MM.1S (cell line): Measurements from ENCODE around the gene ETNK2.

ENCODE experiments used
- DNase-seq: peaks from one replicate; pipeline ENCODE4 v3.0.0-alpha.2; 2015
- H2AFZ ChIP-seq: fragments of 300-600 bp; sonication (generic); 2 replicates; pipeline ENCODE4 v1.6.0; 2016; ENCODE audit warnings: antibody characterized with exemption, low read length
- H3F3A ChIP-seq: fragments of 300-600 bp; sonication (generic); 2 replicates; pipeline ENCODE4 v1.6.1; 2016; ENCODE audit warnings: mild to moderate bottlenecking, antibody characterized with exemption, low read length, moderate library complexity, mixed read lengths; ENCODE audit not compliant: insufficient read depth
- H3K27ac ChIP-seq: fragments of 300-600 bp; sonication (generic); 2 replicates; pipeline ENCODE4 v1.5.1; 2016; ENCODE audit warnings: mild to moderate bottlenecking, low read length
- H3K27me3 ChIP-seq: fragments of 300-600 bp; sonication (generic); replicated peaks from 2 replicates; pipeline ENCODE4 v1.6.0; 2016; ENCODE audit warnings: low read length; ENCODE audit not compliant: insufficient read depth
- H3K36me3 ChIP-seq: fragments of 300-600 bp; sonication (generic); replicated peaks from 2 replicates; pipeline ENCODE4 v1.6.1; 2016; ENCODE audit warnings: mild to moderate bottlenecking, low read length, mixed read lengths; ENCODE audit not compliant: insufficient read depth
- H3K4me1 ChIP-seq: fragments of 300-600 bp; sonication (generic); 2 replicates; pipeline ENCODE4 v1.6.1; 2016; ENCODE audit warnings: low read length, mixed read lengths
- H3K4me2 ChIP-seq: fragments of 300-600 bp; sonication (generic); 2 replicates; pipeline ENCODE4 v1.6.0; 2016; ENCODE audit warnings: low read depth, low read length
- H3K4me3 ChIP-seq: fragments of 300-600 bp; sonication (generic); 2 replicates; pipeline ENCODE4 v1.5.1; 2016; ENCODE audit warnings: low read length, mixed read lengths
- H3K79me2 ChIP-seq: fragments of 300-600 bp; sonication (generic); 2 replicates; pipeline ENCODE4 v1.6.1; 2016; ENCODE audit warnings: mixed run types, low read length, mixed read lengths
- H3K9ac ChIP-seq: fragments of 300-600 bp; sonication (generic); 2 replicates; pipeline ENCODE4 v1.6.1; 2016; ENCODE audit warnings: low read length, mixed read lengths
- H3K9me2 ChIP-seq: fragments of 300-600 bp; sonication (generic); replicated peaks from 2 replicates; pipeline ENCODE4 v1.6.1; 2016; ENCODE audit warnings: mild to moderate bottlenecking, low read length, mixed read lengths; ENCODE audit not compliant: insufficient read depth
- H3K9me3 ChIP-seq: fragments of 300-600 bp; sonication (generic); replicated peaks from 2 replicates; pipeline ENCODE4 v1.6.1; 2016; ENCODE audit warnings: mild to moderate bottlenecking, low read length, mixed read lengths; ENCODE audit not compliant: insufficient read depth
- H4K20me1 ChIP-seq: fragments of 300-600 bp; sonication (generic); 2 replicates; pipeline ENCODE4 v1.6.1; 2016; ENCODE audit warnings: mild to moderate bottlenecking, low read length, moderate library complexity, mixed read lengths; ENCODE audit not compliant: insufficient read depth
- CTCF ChIP-seq: fragments of 300-600 bp; sonication (generic); IDR thresholded peaks from 2 replicates; pipeline ENCODE4 v1.5.1; 2016; ENCODE audit warnings: antibody characterized with exemption, low read length, mixed read lengths
- EZH2 ChIP-seq: fragments of 300-600 bp; sonication (generic); optimal IDR thresholded peaks from 2 replicates; pipeline ENCODE3; 2017; ENCODE audit warnings: low read depth, mild to moderate bottlenecking, antibody characterized with exemption, low read length, mixed read lengths
- EZH2phosphoT487 ChIP-seq: fragments of 300-600 bp; sonication (generic); IDR thresholded peaks from 2 replicates; pipeline ENCODE4 v1.6.1; 2018; ENCODE audit warnings: antibody characterized with exemption, low read length

Gene ETNK2

GRCh38 chr1:204121840-204122555 is 29.8 kb downstream of the ETNK2 start:
- TF ChIP-seq EZH2 (no peak), CTCF (no peak), EZH2phosphoT487 (no peak)
- DNase-seq = no peak
- no peaks in the 10 kb centered on the region for H3K27me3 ChIP-seq
- no peaks in the 10 kb centered on the region for H4K20me1 ChIP-seq
- no peak overlapping the region for H3K4me3 ChIP-seq
- no peak overlapping the region for H3K4me2 ChIP-seq
- H3K4me1 ChIP-seq = no peaks in the 10 kb centered on the region
- H3K9ac ChIP-seq = no peak overlapping the region
- H3K36me3 ChIP-seq = no peaks in the 10 kb centered on the region
- no peaks in the 10 kb centered on the region for H3F3A ChIP-seq
- H3K79me2 ChIP-seq = no peaks in the 10 kb centered on the region
- H3K9me2 ChIP-seq = no peaks in the 10 kb centered on the region
- no peak overlapping the region for H2AFZ ChIP-seq
- no peaks in the 10 kb centered on the region for H3K9me3 ChIP-seq
- no peak overlapping the region for H3K27ac ChIP-seq

- Histone ChIP-seq H4K20me1 (no peaks in the 10 kb centered on the region), H3K36me3 (no peaks in the 10 kb centered on the region), H3K4me2 (no peak overlapping the region), H2AFZ (no peak overlapping the region), H3K9me2 (no peaks in the 10 kb centered on the region), H3K9ac (no peak overlapping the region), H3F3A (no peaks in the 10 kb centered on the region), H3K27me3 (no peaks in the 10 kb centered on the region), H3K27ac (no peak overlapping the region), H3K4me1 (no peaks in the 10 kb centered on the region), H3K9me3 (no peaks in the 10 kb centered on the region), H3K79me2 (no peaks in the 10 kb centered on the region), H3K4me3 (no peak overlapping the region)
- TF ChIP-seq CTCF (no peak), EZH2 (no peak), EZH2phosphoT487 (no peak)
- DNase-seq = no peak
Measured at GRCh38 chr1:204116539-204116938, 35.3 kb downstream of the ETNK2 start.

- Histone ChIP-seq H3K9ac (no peak overlapping the region), H3K9me2 (no peaks in the 10 kb centered on the region), H3K4me2 (no peak overlapping the region), H3K27ac (no peak overlapping the region), H3K36me3 (no peaks in the 10 kb centered on the region), H3K9me3 (no peaks in the 10 kb centered on the region), H3K4me1 (no peaks in the 10 kb centered on the region), H3K27me3 (no peaks in the 10 kb centered on the region), H3K79me2 (no peaks in the 10 kb centered on the region), H4K20me1 (no peaks in the 10 kb centered on the region), H3K4me3 (no peak overlapping the region), H3F3A (no peaks in the 10 kb centered on the region), H2AFZ (no peak overlapping the region)
- DNase-seq = no peak
- TF ChIP-seq EZH2 (no peak), EZH2phosphoT487 (no peak), CTCF (no peak)
Measured at GRCh38 chr1:204115116-204115515, 36.7 kb downstream of the ETNK2 start.
